Testis (tissue), 3 donors: ENCODE results near the gene NPAS3. TPM values are rescaled to one million over a fixed set of nuclear protein-coding genes. Genes with fewer than 3 reads are reported as not detected.

ENCODE experiments used
- DNase-seq: peaks from one replicate; pipeline ENCODE4 v3.0.0-alpha.2; 2019
- H3K27ac ChIP-seq, 2 donors: fragments of 200-600 bp; sonication (generic); one replicate each; pipeline ENCODE4 v1.5.1; 2019
- H3K27me3 ChIP-seq: fragments of 200-600 bp; sonication (generic); one replicate; pipeline ENCODE4 v1.5.1; 2019
- H3K36me3 ChIP-seq: fragments of 200-600 bp; sonication (generic); one replicate; pipeline ENCODE4 v1.5.1; 2017; ENCODE audit warnings: low read depth; ENCODE audit errors: missing control alignments
- H3K4me1 ChIP-seq: fragments of 200-600 bp; sonication (generic); one replicate; pipeline ENCODE4 v1.5.1; 2019
- H3K4me3 ChIP-seq, 2 donors: fragments of 200-600 bp; sonication (generic); one replicate each; pipeline ENCODE4 v1.5.1; 2017 to 2019
- H3K9me3 ChIP-seq: fragments of 200-600 bp; sonication (generic); one replicate; pipeline ENCODE4 v1.5.1; 2017
- POLR2A ChIP-seq: fragments of 450-650 bp; IDR thresholded peaks from one replicate; pipeline ENCODE4 v1.6.1; 2017; ENCODE audit warnings: antibody characterized with exemption, mild to moderate bottlenecking, moderate library complexity
- WGBS, 2 donors: methylation state at CpG; one replicate each; pipeline ENCODE4 v1.1.5; 2018; 5-methylcytosine and 5-hydroxymethylcytosine counted together
- intact Hi-C: fragments of 100-400 bp; cut with DNase I; formaldehyde crosslinking; loops from one replicate; pipeline ENCODE4 v1.15.1; 2023; ENCODE audit warnings: low total_unique reads
- polyA plus RNA-seq: library from polyadenylated mRNA; stranded (reverse); fragments of 350-450 nt; fragmentation: Illumina TruSeq; extraction: RNeasy Lipid Tissue Mini Kit (QIAGEN cat#74804); gene quantifications from one replicate; pipeline ENCODE4 v1.2.3, GENCODE V29; 2014; ENCODE audit warnings: low read depth, low replicate concordance; ENCODE audit not compliant: insufficient read depth
- total RNA-seq, 2 donors: library from RNA; depleted of rRNA; stranded (reverse); fragments of >200 nt; gene quantifications; one replicate each; pipeline ENCODE4 v1.2.3, GENCODE V29; 2016
- TF ChIP-seq, protein P1 (sequence below), 3 experiments: fragments of 450-650 bp in 2 of 3; fragments of 200-600 bp in 1 of 3; sonication (generic) in 1 of 3; IDR thresholded peaks; one replicate each; pipeline ENCODE4 v1.5.1; 2016 to 2019; ENCODE audit warnings: antibody characterized with exemption in 3 of 3, mild to moderate bottlenecking in 2 of 3, moderate library complexity in 1 of 3

NPAS3 gene
- total and polyA plus RNA-seq, 3 donors from 2014 or later, result 1.1 to 3.7 (median 1.8) TPM

DNA sequence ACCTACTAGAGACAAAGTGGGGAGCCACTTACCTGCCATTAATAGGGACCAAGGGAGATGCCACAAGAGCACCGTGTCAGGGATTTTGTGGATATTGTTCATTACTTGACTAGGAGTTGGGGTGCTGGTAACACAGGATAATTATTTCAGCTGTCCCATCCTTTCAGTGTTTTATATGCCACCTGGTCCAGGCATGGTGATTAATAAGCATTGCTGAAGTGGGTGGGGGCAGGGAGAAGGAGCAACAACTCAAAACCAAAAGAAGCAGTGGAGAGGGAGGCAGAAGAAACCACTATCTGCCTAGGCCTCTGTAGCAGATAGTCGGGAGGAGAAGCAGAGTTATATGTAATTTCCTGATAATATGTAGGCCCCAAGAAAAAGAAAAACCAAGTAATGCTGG, 184.6 kb downstream of the NPAS3 start:
- Histone ChIP-seq H3K27ac (no peak overlapping the region), H3K27me3 (no peaks in the 10 kb centered on the region), H3K9me3 (no peaks in the 10 kb centered on the region), H3K4me3 (no peak overlapping the region), H3K4me1 (no peaks in the 10 kb centered on the region), H3K36me3 (no peaks in the 10 kb centered on the region)
- no peak for TF ChIP-seq POLR2A
- TF ChIP-seq, protein P1, sequence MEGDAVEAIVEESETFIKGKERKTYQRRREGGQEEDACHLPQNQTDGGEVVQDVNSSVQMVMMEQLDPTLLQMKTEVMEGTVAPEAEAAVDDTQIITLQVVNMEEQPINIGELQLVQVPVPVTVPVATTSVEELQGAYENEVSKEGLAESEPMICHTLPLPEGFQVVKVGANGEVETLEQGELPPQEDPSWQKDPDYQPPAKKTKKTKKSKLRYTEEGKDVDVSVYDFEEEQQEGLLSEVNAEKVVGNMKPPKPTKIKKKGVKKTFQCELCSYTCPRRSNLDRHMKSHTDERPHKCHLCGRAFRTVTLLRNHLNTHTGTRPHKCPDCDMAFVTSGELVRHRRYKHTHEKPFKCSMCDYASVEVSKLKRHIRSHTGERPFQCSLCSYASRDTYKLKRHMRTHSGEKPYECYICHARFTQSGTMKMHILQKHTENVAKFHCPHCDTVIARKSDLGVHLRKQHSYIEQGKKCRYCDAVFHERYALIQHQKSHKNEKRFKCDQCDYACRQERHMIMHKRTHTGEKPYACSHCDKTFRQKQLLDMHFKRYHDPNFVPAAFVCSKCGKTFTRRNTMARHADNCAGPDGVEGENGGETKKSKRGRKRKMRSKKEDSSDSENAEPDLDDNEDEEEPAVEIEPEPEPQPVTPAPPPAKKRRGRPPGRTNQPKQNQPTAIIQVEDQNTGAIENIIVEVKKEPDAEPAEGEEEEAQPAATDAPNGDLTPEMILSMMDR (IDR thresholded peaks at IDR 0.05), result no peak
- 93 to 98% methylated on average over 2 of the region's 2 CpGs for WGBS, 2 donors
- intact Hi-C loops, result no loop called here
- no peak for DNase-seq

DNA sequence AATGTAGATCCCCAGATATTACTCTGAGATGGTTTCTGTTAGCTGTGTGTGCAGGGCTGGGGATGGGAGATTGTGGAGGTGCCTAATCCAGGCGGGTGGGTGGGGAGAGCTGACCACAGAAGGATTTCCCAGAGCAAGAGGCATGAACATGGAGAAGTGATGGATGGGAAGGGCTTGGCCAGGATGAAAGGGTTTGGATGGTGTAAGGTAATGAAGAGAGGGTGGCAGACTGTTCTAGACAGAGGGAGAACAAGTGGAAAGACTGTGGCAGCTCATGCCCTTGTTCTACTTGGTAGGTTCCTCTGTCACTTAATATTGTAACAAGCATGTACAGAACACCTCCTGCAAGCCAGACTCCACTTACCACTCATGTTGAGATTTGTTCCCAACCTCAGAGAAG, 187.8 kb downstream of the NPAS3 start:
- Histone ChIP-seq H3K4me1 (no peaks in the 10 kb centered on the region), H3K9me3 (no peaks in the 10 kb centered on the region), H3K27me3 (no peaks in the 10 kb centered on the region), H3K36me3 (no peaks in the 10 kb centered on the region), H3K27ac (no peak overlapping the region), H3K4me3 (no peak overlapping the region)
- 100% methylated on average over 1 of the region's 1 CpG for WGBS, 2 donors
- TF ChIP-seq, protein P1 (IDR thresholded peaks at IDR 0.05), result no peak
- no peak for TF ChIP-seq POLR2A
- intact Hi-C loops, result no loop called here
- no peak for DNase-seq

DNA sequence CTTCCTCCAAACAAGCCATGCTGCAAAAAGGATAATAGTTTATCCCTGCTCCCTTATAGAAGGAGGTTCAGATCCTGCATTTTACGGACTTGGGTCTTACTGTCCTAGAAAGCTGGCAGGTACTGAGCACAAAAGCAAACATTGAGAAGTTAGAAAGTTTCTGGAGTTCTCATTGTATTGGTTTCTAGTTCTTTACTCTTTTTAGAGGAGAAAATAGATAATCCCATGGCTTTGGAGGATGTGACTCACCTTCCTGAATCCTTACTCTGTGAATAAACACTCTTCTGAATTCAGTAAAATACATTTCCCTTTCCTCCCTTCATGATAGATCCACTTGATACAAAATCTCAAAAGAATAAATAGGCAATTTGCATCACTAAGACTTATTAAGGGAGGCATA, 188.9 kb downstream of the NPAS3 start:
- no peak for DNase-seq
- WGBS, 2 donors, result 71% methylated on average over 1 of the region's 1 CpG
- H3K4me3 ChIP-seq, result no peak overlapping the region
- no peak for TF ChIP-seq POLR2A
- H3K36me3 ChIP-seq, result no peaks in the 10 kb centered on the region
- intact Hi-C loops, result no loop called here
- no peaks in the 10 kb centered on the region for H3K27me3 ChIP-seq
- no peaks in the 10 kb centered on the region for H3K9me3 ChIP-seq
- no peaks in the 10 kb centered on the region for H3K4me1 ChIP-seq
- no peak overlapping the region for H3K27ac ChIP-seq

DNA sequence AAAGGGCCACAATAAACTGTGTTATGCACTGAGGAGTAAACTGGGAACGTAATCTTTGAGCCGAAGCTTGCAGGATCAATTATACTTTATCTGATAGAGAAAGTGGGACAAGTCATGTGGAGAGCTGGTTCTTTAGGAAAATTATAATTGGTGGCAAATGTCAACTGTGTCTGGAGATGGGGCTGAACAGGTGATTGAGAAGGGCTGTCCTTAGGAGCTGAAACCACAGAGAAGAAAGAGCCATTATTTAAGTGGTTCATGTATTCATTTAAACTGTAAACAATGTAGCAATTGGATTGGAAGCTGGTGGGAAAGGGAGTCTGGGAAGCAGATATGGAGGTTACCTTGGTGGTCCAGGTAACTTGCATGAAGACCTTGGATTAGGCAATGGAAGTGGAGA, 193.1 kb downstream of the NPAS3 start:
- no peaks in the 10 kb centered on the region for H3K27me3 ChIP-seq
- H3K36me3 ChIP-seq, result no peaks in the 10 kb centered on the region
- TF ChIP-seq POLR2A, result no peak
- TF ChIP-seq, protein P1 (IDR thresholded peaks at IDR 0.05), result no peak
- no peak overlapping the region for H3K4me3 ChIP-seq
- 62 to 80% methylated on average over 2 of the region's 2 CpGs for WGBS, 2 donors
- intact Hi-C loops, result no loop called here
- no peak for DNase-seq
- no peaks in the 10 kb centered on the region for H3K9me3 ChIP-seq
- H3K27ac ChIP-seq, result no peak overlapping the region
- no peaks in the 10 kb centered on the region for H3K4me1 ChIP-seq

DNA sequence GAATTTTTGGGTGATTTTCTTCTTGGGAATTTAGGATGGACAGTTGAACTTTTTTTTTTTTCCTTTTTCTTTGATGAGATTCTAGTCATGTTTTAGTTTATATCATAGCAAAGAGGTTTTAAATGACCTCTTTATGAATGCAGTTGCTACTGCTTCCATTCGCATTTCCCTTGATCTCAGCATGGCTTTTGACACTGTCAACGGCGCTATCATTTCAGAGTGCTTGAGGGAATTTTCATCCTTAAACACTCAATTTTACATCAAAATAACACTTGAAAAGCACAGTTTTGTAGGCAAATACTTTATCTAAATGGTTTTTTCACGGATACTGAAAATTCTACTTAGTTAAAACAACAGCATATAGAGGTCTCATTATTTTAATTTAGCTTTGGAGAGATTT, 195.5 kb downstream of the NPAS3 start:
- no peak for DNase-seq
- H3K4me3 ChIP-seq, result no peak overlapping the region
- no peaks in the 10 kb centered on the region for H3K9me3 ChIP-seq
- intact Hi-C loops, result no loop called here
- no peaks in the 10 kb centered on the region for H3K4me1 ChIP-seq
- no peaks in the 10 kb centered on the region for H3K27me3 ChIP-seq
- TF ChIP-seq POLR2A, result no peak
- TF ChIP-seq, protein P1 (IDR thresholded peaks at IDR 0.05), result no peak
- H3K27ac ChIP-seq, result no peak overlapping the region
- no peaks in the 10 kb centered on the region for H3K36me3 ChIP-seq
- 86 to 95% methylated on average over 4 of the region's 4 CpGs for WGBS, 2 donors
